HG03432 (cell line): ENCODE results near the gene CYP2J2.
"Not testable (repeated sequence)": the region's sequence is repeated elsewhere in the genome, so short reads cannot be mapped to it uniquely, and the experiment has no call there.

ENCODE experiments used
- ATAC-seq: cut with Tn5 transposase; IDR thresholded peaks from one replicate; pipeline ENCODE4 v1.9.1; 2021; ENCODE audit warnings: mild to moderate bottlenecking, moderate library complexity; ENCODE audit not compliant: unreplicated experiment

CYP2J2 gene, protein sequence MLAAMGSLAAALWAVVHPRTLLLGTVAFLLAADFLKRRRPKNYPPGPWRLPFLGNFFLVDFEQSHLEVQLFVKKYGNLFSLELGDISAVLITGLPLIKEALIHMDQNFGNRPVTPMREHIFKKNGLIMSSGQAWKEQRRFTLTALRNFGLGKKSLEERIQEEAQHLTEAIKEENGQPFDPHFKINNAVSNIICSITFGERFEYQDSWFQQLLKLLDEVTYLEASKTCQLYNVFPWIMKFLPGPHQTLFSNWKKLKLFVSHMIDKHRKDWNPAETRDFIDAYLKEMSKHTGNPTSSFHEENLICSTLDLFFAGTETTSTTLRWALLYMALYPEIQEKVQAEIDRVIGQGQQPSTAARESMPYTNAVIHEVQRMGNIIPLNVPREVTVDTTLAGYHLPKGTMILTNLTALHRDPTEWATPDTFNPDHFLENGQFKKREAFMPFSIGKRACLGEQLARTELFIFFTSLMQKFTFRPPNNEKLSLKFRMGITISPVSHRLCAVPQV

DNA sequence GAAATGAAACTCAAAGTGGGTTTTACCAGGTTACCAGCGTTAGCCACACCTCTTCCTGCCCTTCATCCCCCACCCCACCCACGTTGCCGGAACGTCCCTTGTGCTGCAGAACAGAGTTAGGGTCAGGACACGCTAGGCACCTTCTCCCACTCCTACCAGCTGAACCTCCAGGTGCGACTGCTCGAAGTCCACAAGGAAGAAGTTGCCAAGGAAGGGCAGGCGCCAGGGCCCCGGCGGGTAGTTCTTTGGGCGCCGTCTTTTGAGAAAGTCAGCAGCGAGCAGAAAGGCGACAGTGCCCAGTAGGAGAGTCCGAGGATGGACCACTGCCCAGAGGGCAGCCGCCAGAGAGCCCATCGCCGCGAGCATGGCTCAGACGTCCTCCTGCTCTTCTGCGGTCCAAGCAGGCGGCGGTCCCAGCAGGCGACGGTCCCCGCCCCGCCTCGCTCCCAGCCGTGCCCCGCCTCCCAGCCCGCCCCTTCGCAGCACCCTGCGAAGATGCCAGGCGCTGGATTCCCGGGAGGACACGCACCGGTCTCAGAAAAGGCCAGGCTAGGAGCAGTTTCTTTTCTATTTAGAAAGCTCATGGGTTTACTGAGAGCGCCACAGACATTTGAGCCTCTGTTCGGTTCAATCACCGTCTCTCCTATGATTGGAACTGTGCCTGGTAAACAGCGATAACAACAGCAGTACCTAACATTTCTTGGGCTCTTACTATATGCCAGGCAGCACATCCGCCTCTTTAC, at the start of gene CYP2J2:
TSS of gene CYP2J2 (minus strand) at position 393 of the 743 bp plus-strand sequence. CDS start at position 366, 27 bp downstream.
- ATAC-seq: peak; percentile 93

DNA sequence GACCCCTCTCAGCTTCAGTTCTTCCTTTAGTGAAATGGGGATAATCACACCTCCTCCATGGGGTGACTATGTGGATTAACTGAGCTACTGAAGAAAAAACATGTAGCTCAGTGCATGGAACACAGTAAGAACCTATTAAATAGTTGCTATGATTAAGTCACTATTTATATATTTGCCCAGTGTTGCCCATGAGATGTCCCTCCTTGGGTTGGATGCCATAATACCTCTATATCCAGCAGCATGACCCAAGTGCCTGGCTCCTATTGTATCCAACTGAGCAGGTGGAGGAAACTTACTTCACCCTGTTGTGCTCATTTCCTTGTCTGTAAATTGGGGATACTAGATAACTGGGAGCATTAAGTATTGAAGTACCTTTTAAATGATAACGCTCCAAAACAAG, 47.1 kb upstream of the CYP2J2 start:
- ATAC-seq: no peak

DNA sequence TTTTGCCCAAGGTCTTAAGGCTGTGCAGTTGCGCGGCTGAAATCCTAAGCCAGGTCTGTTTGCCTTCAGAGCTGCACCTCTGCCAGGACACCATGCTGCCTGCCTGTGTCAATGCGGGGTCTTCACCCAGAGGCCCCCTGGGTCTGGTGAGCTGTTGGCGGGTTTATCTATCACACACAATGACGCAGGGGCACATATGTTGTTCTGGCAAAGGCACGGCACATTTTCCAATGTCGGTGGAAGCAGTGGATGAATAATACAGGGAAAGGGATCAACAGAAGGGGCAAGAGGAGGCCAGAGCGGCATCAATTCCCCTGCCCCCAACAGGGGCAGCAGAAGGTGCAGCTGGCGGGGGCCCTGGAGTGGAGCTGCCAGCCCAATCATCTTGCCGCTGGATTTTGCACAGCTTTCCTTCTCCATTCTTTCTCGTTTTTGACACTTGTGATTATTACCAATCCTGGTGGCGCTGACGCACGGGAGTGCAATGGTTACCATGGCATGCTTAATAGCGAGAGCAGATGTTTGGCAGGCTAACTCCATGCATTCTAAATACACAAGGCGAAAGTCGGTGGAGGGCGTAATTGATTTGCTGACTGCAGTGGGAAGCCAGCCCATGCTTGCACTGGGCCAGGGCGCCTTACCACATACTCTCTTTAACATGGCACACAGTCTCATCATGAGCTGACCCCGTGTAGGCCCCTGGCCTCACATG, 45.8 kb upstream of the CYP2J2 start:
- no peak for ATAC-seq

DNA sequence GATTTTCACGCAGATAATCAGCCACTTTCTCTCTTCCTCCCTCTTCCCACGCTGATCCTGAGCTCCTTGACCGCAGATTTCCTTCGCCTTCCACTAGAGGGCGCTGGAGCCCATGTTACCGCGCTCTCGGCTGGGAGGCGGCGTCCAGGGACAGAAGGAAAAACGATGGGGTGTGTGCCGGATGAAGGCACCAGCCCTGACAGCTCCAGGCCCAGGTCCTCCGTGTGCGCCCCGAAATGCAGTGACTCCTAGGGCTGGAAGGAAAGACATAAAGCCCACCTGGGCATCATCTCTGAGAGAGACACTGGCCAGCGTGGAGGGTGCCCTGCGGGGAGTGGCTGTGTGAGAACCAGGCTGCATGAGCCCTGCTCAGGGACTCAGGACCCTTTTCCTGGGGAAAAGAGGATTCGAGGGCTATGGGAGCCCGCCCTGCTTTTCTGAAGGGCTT, 44.9 kb upstream of the CYP2J2 start:
- ATAC-seq: peak; percentile 85

DNA sequence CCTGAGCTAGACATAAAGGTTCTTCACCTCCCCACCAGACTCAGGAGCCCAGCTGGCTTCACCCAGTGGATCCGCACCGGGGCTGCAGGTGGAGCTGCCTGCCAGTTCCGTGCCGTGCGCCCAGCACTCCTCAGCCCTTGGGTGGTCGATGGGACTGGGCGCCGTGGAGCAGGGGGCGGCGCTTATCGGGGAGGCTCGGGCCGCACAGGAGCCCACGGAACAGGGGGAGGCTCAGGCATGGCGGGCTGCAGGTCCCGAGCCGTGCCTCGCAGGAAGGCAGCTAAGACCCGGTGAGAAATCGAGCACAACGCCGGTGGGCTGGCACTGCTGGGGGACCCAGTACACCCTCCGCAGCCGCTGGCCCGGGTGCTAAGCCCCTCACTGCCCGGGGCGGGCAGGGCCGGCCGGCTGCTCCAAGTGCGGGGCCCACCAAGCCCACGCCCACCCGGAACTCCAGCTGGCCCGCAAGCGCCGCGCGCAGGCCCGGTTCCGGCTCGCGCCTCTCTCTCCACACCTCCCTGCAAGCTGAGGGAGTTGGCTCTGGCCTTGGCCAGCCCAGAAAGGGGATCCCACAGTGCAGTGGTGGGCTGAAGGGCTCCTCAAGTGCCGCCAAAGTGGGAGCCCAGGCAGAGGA, 43.1 kb upstream of the CYP2J2 start:
- not testable (repeated sequence) for ATAC-seq

DNA sequence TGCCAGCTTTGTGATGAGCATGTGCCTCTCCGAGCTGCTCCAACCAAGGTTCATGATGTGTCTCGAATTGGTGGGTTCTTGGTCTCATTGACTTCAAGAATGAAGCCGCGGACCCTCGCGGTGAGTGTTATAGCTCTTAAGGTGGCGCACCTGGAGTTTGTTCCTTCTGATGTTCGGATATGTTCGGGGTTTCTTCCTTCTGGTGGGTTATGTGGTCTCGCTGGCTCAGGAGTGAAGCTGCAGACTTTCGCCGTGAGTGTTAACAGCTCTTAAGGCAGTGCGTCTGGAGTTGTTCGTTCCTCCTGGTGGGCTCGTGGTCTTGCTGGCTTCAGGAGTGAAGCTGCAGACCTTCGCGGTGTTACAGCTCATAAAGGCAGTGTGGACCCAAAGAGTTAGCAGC, 42.2 kb upstream of the CYP2J2 start:
- ATAC-seq: not testable (repeated sequence)

DNA sequence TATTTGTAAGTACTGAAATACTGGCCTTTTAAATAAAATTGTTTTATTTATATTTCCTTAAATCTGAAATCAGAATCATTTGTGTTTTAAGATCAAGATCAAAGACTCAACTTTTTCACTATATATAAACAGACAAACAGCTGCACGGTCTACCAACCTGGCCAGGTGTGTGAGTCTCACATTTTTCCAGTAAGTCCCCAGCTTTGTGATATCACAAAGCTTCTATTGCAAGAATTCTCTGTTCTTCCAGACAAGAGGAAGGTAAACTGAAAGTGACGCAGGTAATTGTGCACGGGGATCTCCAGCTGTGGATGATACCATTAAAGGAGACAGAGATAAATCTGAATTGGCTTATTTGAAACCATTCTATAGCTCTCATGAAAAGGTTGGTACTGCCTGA, 41.2 kb upstream of the CYP2J2 start:
- no peak for ATAC-seq

DNA sequence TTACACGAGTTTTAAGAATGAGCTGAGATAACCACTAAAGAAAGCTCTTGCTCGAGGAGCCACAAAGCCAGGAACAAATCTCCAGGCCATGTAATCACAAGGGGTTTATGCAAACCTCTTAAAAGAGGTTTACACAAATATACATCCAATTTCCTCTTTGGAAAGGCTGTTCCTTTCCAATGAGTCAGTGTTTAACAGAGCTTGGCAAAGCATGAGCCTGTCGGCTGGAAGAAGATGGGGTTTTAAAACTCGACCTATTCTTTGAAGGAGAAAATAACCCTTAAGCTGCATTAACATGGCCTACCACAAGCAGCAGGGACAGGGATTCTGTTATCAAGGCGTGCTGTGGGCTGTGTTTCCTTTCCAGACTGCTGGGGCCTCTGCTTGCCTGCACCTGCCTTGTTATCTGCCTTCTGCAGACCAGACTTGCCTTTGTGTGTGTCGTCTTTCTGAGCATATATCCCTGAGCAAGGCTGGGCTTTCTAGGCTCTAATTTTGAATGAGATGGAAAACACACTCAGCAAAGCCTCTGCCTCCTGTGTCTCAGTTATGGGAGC, 40.6 kb upstream of the CYP2J2 start:
- ATAC-seq: no peak

DNA sequence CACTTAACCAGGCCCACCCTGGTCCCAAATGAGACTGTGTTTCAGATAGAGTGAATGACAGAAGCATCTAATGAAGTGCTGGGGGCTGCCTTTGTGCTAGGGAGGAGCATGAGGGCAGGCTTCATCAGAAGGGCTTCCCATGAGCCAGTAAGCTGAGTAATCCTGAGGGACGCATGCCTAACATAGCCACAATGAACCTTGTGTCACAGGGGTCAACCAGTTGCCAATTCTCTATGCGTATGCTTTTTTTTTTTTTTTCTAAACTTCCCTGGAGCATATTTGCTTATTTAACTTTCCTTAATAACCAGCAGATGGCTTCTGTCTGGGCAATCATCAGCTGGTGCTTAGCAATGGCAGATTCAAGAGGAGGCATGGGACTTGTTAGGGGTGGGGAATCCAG, 25.5 kb upstream of the CYP2J2 start:
- ATAC-seq: no peak

DNA sequence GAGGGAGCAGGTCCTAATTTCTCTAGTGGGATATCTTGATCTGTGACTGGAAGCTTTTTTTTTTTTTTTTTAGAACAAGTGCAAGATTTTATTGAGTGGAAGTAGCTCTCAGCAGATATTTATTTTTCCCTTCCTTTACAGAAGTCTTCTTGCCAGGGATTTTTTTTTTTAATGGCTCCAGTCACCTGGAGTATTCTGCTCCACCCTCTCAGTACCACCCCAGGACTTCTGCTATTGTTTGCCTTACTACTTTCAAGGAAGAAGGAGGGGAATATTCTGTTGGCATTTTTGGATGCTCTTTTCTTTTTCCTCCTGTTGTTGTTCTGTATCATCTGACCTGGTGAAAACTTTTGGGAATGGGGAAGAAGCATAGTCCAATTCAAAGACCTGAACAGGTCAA, 23.1 kb upstream of the CYP2J2 start:
- ATAC-seq: no peak

DNA sequence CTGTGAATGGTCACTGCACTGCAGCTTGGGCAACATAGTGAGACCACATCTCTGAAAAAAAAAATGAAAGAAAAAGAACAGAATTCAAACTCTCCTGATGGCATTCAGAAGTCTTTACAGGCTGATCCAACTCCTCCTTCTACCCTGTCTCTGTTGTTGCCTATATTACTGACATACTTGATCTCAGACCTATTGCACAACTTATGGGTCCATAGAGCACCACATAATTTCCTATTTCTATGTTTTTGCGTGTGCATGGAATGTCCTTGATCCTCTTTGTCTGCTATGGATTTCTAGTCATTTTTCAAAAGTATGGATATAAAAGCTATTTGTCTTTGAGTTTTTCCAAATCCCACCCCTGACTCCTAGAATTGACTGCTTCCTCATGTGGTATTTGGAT, 22.4 kb upstream of the CYP2J2 start:
- ATAC-seq: no peak

DNA sequence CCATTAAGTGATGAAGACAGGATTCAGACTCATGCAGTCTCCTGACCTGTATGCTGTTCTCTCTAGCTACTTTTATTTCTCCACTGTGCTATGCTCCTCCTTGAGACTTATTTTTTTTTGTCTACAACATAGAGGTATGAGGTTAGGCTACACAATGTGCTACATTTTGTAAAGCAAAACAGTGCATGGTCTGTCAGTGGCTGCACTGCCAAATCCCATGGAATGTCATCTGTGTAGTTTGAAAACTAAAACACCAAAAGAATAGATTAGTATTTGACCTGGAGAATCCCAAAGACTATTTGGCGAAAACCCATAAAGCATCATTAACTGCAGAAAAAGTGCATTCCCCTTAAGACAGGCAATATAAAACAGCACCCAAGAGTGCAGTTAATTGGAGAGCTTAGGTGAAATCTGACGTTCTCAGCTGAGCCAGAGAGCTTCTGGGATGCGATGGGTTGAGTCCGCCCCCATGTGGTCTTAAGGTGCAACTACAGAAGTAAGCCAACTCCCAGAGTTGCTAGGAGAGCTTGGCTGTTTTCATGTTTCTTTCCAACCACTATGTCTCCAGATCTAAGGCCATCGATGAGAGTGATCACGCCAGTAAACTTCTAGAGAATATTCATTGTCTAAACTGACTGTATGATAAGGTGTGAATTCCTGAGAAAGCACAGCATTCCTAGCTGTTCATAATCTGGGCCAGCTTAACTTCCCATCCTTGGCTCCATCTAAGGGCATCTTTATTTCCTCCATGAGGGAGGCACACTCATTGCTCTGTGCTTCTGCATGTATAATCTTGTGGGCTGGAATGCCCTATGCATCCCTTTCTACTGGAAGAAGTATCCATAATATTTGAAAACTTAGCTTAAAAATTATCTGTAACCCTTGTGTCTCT, 20.7 kb upstream of the CYP2J2 start:
- peak; percentile 96 for ATAC-seq

DNA sequence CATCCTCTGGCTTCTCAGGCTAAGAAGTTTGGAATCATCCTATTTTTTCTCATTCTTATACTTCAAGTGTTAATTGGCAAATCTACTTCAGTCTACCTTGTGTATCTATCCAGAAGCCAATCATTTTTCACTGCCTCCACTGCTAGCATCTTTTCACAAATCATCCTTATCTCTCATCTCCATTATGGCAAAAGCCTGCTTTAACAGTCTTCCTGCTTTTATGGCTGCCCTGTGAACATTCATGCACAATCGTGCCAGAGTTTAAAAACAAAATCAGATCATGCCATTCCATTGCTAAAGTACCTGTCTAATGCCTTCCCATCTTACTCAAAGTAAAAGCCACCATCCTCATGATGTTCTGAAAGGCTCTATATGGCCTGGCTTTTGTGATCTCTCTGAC, 19.2 kb upstream of the CYP2J2 start:
- ATAC-seq: no peak

DNA sequence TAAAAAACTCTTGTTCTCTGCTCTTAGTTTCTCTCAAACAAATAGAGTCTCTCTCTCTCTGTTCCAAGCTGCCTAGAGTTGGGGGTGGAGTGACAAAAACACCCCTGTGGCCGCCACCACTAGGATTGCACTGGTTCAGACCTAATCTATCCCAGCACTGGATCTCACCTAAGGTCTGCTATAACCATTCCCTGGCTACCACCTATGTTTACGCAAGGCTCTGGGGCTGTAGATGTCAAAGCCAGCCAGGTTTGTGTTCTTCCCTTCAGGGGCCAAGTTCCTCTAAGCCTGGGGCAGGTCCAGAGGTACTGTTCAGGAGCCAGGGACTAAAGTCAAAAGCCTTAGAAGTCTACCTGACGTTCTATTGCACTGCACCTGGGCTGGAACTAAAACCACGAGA, 12.8 kb upstream of the CYP2J2 start:
- ATAC-seq: no peak

DNA sequence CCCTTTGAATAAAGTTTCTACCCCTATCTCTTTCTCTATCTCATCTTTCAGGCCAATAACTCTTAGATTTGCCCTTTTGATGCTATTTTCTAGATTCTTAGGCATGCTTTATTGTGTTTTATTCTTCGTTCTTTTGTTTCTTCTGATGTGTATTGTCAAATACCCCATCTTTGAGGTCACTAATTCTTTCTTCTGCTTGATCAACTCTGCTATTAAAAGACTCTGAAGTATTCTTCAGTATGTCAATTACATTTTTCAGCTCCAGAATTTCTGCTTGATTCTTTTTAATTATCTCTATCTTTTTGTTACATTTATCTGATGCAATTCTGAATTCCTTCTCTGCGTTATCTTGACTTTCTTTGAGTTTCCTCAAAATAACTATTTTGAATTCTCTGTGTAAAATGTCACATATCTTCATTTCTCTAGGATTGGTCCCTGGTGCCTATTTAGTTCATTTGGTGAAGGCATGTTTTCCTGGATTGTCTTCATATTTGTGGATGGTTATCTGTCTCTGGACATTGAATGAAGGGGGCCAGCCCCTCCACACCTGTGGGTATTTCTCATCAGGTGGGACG, 11.2 kb upstream of the CYP2J2 start:
- ATAC-seq: no peak

DNA sequence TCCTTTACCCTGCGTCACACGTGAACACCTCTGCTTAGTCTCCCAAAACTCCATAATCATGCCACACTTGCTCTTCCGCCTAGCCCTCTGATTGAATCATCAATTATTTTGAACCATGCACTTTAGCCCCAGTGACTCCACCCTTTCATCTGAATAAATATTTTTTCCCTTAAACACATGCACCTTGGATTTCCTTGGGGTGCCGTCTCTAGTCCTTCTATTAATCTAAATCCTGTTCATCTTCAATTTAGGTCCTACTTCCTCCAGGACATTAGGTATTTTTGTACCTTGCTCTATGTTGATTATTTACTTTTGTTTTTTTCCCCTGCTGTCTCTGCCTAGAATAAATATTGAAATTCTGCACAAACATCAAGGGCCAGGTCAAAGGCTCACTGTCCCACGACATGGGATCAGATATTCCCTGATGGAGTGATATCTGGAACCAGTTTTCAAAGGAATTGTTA, 9.8 kb upstream of the CYP2J2 start:
- no peak for ATAC-seq

DNA sequence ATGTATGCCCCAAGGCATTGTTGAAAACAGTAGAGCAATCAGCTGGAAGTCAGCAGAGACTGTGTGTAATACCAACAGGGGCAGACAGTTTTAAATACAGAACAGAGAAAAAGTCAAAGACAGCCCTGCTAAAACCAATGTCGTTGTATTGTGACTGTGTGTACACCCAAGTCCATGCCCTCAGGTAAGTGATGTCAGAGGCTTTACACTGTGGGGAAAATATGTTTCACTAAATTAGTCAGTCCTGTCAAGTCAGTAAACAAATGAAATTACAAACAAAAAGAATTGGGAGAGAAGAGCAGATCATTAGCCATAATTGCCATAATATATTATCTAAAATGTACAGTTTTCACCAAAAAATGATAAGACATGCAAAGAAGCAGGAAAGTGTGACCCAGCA, 2.4 kb upstream of the CYP2J2 start:
- no peak for ATAC-seq

DNA sequence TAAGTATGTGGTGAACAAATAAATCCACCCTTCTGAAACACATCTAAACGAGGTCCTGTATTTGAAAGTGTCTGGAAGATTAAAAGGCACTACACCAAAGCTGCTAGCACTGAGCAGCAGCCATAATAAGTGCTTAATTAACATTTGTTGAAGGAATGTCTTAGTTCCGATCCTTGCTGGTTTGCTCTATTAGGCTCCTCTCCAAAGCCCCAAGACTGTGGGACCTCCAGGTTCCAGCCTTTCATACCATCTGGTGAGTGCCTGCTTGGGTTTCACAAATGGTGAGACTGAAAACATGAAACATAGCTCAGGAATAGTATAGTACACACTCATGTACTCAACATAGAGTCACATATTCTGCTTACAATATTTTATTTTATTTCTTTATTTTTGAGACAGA, 640 bp upstream of the CYP2J2 start:
- no peak for ATAC-seq

DNA sequence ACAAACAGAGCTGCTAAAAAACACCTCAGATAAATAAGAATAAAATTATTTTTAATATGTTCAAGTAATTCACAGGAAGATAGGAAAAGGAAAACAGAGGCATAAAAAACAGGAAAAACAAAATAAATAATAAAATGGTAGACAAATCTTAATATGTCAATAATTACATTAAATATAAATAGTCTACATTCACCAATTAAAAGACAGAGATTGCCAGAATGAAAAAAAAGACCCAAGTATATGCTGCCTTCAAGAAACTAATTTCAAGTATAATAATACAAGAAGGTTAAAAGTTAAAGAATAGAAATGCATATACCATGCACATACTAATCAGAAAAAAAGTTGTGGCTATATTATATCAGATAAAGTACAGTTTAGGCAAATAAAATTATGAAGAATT, 1.9 kb downstream of the CYP2J2 start:
- no peak for ATAC-seq
